Fibroblast of mammary gland (primary cell): ENCODE results near the gene PIP4K2A.

Experiments
- DNase-seq: peaks from one replicate; pipeline ENCODE4 v3.0.0-alpha.2; 2010; ENCODE audit warnings: low read depth
- H3K4me3 ChIP-seq: 2 replicates; pipeline ENCODE4 v1.5.1; 2011; ENCODE audit warnings: low read depth, mild to moderate bottlenecking, low read length, moderate library complexity; ENCODE audit not compliant: control insufficient read depth
- TF ChIP-seq, protein P1 (sequence below): conservative IDR thresholded peaks from 2 replicates; pipeline ENCODE4 v1.5.1; 2011; ENCODE audit warnings: low read depth, low read length, inconsistent platforms; ENCODE audit not compliant: control insufficient read depth, insufficient read depth

Gene PIP4K2A

DNA sequence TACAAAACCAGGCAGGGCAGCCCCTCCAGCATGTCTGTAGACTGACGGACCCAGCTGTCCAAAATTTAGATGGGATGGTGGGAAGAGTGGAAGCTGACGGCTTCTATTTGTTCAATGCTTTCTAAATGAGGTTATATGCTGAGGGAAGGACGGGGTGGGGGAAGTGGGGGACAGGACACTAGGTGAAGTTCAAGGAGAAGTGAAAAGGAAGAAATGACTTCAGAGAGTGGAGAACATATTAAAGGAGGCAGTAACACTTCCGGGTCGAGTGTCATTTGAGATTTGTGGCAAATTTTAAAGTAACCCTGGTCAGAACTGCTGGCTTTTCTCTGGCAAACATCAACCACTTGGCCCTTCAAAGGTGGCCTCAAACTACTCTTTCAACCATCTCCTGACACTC, 9.4 kb downstream of the PIP4K2A start:
- H3K4me3 ChIP-seq = no peak overlapping the region
- no peak for DNase-seq
- TF ChIP-seq, protein P1, sequence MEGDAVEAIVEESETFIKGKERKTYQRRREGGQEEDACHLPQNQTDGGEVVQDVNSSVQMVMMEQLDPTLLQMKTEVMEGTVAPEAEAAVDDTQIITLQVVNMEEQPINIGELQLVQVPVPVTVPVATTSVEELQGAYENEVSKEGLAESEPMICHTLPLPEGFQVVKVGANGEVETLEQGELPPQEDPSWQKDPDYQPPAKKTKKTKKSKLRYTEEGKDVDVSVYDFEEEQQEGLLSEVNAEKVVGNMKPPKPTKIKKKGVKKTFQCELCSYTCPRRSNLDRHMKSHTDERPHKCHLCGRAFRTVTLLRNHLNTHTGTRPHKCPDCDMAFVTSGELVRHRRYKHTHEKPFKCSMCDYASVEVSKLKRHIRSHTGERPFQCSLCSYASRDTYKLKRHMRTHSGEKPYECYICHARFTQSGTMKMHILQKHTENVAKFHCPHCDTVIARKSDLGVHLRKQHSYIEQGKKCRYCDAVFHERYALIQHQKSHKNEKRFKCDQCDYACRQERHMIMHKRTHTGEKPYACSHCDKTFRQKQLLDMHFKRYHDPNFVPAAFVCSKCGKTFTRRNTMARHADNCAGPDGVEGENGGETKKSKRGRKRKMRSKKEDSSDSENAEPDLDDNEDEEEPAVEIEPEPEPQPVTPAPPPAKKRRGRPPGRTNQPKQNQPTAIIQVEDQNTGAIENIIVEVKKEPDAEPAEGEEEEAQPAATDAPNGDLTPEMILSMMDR = no peak

DNA sequence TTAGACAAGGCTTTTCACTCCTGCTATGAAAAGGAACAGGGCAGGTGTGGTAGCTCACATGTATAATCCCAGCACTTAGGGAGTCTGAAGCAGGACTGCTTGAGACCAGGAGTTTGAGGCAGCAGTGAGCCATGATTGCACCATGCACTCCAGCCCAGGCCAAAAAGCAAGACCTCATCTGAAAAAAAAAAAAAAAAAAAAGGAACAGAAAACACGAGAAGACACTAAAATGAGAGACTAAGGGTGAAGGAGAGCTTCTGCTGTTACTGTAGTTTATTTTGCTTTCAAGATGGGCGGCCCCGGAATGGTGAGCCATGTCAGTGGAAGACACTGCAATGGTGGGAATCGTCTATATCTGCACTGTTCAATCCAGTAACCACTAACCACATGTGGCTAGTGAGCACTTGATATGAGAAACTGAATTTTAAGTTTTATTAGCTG, 9.9 kb downstream of the PIP4K2A start:
- no peak overlapping the region for H3K4me3 ChIP-seq
- DNase-seq = no peak
- TF ChIP-seq, protein P1 = no peak

- no peak overlapping the region for H3K4me3 ChIP-seq
- TF ChIP-seq, protein P1 = no peak
- no peak for DNase-seq
Observed at GRCh38 chr10:22702348-22702747, 12.0 kb downstream of the PIP4K2A start.

DNA sequence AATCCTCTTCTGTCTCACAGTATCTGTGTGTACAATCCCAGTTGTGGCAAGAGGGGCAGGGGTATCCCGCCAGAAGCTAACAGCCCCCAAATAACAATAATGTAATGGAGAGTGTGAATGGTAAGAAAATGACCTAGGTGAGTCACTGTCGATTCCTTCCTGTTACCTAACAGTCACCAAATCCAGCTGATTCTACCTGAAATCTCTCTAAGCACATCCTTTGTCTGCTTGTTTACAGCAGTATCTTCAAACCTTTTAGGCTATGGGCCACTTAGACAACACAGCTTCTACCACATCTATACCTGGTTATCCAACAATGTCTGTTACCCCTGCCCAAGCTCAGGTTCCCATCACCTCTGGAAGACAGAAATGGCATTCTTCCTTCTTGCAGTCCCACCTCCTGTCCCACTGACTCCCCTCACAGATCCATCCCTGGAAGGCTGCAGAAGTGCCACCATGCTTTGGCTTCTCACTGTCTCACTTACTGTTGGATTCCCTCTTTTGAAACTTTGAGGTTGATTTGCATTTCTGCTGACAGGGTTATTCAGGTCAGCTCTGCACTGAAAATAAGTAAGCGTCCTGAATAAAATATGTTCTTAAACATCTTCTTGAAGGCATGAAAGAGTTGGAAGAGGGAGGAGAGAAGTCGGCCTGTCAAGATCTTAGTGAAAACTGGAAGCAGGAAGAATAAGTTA, 13.1 kb downstream of the PIP4K2A start:
- H3K4me3 ChIP-seq = no peak overlapping the region
- TF ChIP-seq, protein P1 = no peak
- DNase-seq = no peak

DNA sequence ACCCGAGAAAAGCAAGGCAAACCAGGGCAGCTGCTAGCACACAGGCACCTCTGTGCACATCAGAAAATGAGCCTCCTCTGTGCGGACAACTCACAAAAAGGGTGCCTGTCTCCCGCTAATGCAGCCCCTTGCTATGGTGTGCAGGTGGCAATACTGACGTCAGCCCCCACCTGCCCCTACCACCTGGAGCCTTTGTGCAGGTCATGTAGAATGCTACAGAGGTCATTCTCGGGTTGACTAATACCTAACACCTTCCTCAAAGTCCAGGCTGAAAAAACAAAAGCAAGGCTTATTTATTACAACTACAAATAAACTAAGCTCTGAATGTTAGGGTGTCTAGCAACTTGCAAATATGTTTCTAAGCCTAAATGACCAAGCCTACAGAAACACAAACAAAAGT, 13.9 kb downstream of the PIP4K2A start:
- TF ChIP-seq, protein P1 = no peak
- H3K4me3 ChIP-seq = no peak overlapping the region
- no peak for DNase-seq

GRCh38 chr10:22699976-22700375, 14.4 kb downstream of the PIP4K2A start:
- no peak for DNase-seq
- TF ChIP-seq, protein P1 = no peak
- H3K4me3 ChIP-seq = no peak overlapping the region
